ENCODE measurements around the gene MAGEB18. TPM values are rescaled to one million over a fixed set of nuclear protein-coding genes. Genes with fewer than 3 reads are reported as not detected.

MAGEB18 gene
- total RNA-seq, 1 experiment from 2014 or later, result not detected

DNA sequence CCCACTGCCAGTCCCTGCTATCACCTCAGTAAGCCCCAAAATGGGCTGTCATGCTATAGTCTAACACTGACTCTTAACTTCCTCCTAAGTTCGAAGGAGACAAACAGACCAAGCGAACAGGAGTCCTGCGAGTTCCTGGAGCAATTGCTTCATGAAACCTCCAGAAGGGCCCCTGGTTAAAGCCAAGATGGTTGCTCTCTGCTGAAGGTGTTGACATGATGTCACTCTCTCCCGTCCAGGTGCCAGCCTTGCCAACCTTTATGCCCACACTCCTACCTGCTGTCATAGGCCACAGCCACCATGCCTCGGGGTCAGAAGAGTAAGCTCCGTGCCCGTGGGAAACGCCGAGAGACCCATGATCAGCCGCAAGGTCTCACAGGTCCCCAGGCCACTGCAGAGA is 22.2 kb downstream of the MAGEB18 start, which contains the start of gene MAGEB6B:
Gene MAGEB6B, plus strand, starts transcription at position 301 of the 400 bp plus-strand sequence. Its CDS starts 0 bp downstream, at position 301.
- ChIA-PET POLR2A (no interaction called here), CTCF (no interaction called here)
- no peaks in the 10 kb centered on the region for H3K27me3 ChIP-seq (ENCODE audit: control insufficient read depth, insufficient read depth, low read length)
- TF ChIP-seq SIN3A (IDR thresholded peaks at IDR 0.05; ENCODE audit: borderline replicate concordance, insufficient read depth, low read depth, low read length) (no peak), REST (IDR thresholded peaks at IDR 0.05; ENCODE audit: insufficient read depth in 1 of 2, low read depth in 2 of 2, low read length in 1 of 2) (no peak), TCF7L2 (IDR thresholded peaks at IDR 0.05; ENCODE audit: low read depth, low read length) (no peak), POLR2AphosphoS5 (IDR thresholded peaks at IDR 0.05; ENCODE audit: low read depth, low read length) (no peak)
- TF ChIP-seq, protein P1, sequence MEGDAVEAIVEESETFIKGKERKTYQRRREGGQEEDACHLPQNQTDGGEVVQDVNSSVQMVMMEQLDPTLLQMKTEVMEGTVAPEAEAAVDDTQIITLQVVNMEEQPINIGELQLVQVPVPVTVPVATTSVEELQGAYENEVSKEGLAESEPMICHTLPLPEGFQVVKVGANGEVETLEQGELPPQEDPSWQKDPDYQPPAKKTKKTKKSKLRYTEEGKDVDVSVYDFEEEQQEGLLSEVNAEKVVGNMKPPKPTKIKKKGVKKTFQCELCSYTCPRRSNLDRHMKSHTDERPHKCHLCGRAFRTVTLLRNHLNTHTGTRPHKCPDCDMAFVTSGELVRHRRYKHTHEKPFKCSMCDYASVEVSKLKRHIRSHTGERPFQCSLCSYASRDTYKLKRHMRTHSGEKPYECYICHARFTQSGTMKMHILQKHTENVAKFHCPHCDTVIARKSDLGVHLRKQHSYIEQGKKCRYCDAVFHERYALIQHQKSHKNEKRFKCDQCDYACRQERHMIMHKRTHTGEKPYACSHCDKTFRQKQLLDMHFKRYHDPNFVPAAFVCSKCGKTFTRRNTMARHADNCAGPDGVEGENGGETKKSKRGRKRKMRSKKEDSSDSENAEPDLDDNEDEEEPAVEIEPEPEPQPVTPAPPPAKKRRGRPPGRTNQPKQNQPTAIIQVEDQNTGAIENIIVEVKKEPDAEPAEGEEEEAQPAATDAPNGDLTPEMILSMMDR (IDR thresholded peaks at IDR 0.05), result no peak
- no peak for ATAC-seq
- H3K27ac ChIP-seq (ENCODE audit: low read length), result no peak within 1 kb of the TSS
- in situ Hi-C loops (cut with HindIII; ENCODE audit: low pct_unique_long_range_greater_than_20kb, low sequenced_read_pairs), result no loop called here
- H3K4me1 ChIP-seq (ENCODE audit: control insufficient read depth, insufficient read depth, low read length), result no peaks in the 10 kb centered on the region
- no peaks in the 10 kb centered on the region for H3K36me3 ChIP-seq (ENCODE audit: control insufficient read depth, insufficient read depth, low read length)
- no peak within 1 kb of the TSS for H3K4me3 ChIP-seq (ENCODE audit: low read depth in 2 of 2, low read length in 2 of 2)
- DNase-seq (ENCODE audit: low read depth, low spot score), result no peak
- intact Hi-C loops (cut with micrococcal nuclease; ENCODE audit: unreplicated experiment), result no loop called here
- H3K9me3 ChIP-seq (ENCODE audit: control insufficient read depth, insufficient read depth, low read depth, low read length), result no peaks in the 10 kb centered on the region
- BruUV-seq (replicated peaks), result no TSS peak

Other genes starting within 250 kb of the MAGEB18 start
- gene MAGEB6B, start 22.3 kb downstream of the MAGEB18 start, total RNA-seq (2021; ENCODE audit: unreplicated experiment), result not detected
- not detected for gene MAGEB6, start 54.1 kb downstream of the MAGEB18 start, total RNA-seq (2021; ENCODE audit: unreplicated experiment)
- gene MAGEB5, start 77.8 kb downstream of the MAGEB18 start, total RNA-seq (2021; ENCODE audit: unreplicated experiment), result not detected

Data from Panc1 (cell line).